Measurements from ENCODE around the gene SCAPER. TPM values are rescaled to one million over a fixed set of nuclear protein-coding genes. Genes with fewer than 3 reads are reported as not detected.
"Not testable (repeated sequence)": the region's sequence is repeated elsewhere in the genome, so short reads cannot be mapped to it uniquely, and the experiment has no call there.

The SCAPER gene
- polyA plus RNA-seq, 1 donor from 2014 or later, result 77.1 TPM

GRCh38 chr15:76861815-76862397, 43.2 kb downstream of the SCAPER start:
- no peak overlapping the region for H3K27ac ChIP-seq (ENCODE audit: low read length)
- no peak overlapping the region for H3K4me3 ChIP-seq (ENCODE audit: low read length)
- H2AFZ ChIP-seq (ENCODE audit: low read depth, low read length), result no peak overlapping the region
- H3K9ac ChIP-seq (ENCODE audit: low read length), result no peak overlapping the region
- no peaks in the 10 kb centered on the region for H3F3A ChIP-seq (ENCODE audit: insufficient read depth, low read length, poor library complexity, severe bottlenecking)
- H3K79me2 ChIP-seq (replicated peaks; ENCODE audit: insufficient read depth, low read length), result no peaks in the 10 kb centered on the region
- H3K9me2 ChIP-seq (ENCODE audit: insufficient read depth, low read length), result no peaks in the 10 kb centered on the region
- no peaks in the 10 kb centered on the region for H4K20me1 ChIP-seq (ENCODE audit: insufficient read depth)
- H3K4me2 ChIP-seq (ENCODE audit: low read length), result no peak overlapping the region
- no peaks in the 10 kb centered on the region for H3K27me3 ChIP-seq (ENCODE audit: insufficient read depth, low read depth, low read length)
- TF ChIP-seq POLR2AphosphoS5 (IDR thresholded peaks at IDR 0.05), result no peak
- TF ChIP-seq TAF1 (IDR thresholded peaks at IDR 0.05; ENCODE audit: low read depth), result no peak
- TF ChIP-seq RAD21 (conservative IDR thresholded peaks at IDR 0.05), result no peak
- no peak for TF ChIP-seq EP300 (conservative IDR thresholded peaks at IDR 0.05; ENCODE audit: poor library complexity, severe bottlenecking)
- no peaks in the 10 kb centered on the region for H3K9me3 ChIP-seq (ENCODE audit: low read length)
- H3K36me3 ChIP-seq (ENCODE audit: insufficient read depth, low read length), result no peaks in the 10 kb centered on the region

- Histone ChIP-seq H3K27me3 (ENCODE audit: insufficient read depth, low read depth, low read length) (no peaks in the 10 kb centered on the region), H3K9ac (ENCODE audit: low read length) (no peak overlapping the region), H3K27ac (ENCODE audit: low read length) (no peak overlapping the region), H3F3A (ENCODE audit: insufficient read depth, low read length, poor library complexity, severe bottlenecking) (no peaks in the 10 kb centered on the region), H3K9me3 (ENCODE audit: low read length) (peaks cover 2% of the 10 kb centered on the region), H3K4me3 (ENCODE audit: low read length) (no peak overlapping the region), H4K20me1 (ENCODE audit: insufficient read depth) (no peaks in the 10 kb centered on the region), H3K9me2 (ENCODE audit: insufficient read depth, low read length) (no peaks in the 10 kb centered on the region), H3K79me2 (replicated peaks; ENCODE audit: insufficient read depth, low read length) (no peaks in the 10 kb centered on the region), H3K4me2 (ENCODE audit: low read length) (no peak overlapping the region), H3K36me3 (ENCODE audit: insufficient read depth, low read length) (no peaks in the 10 kb centered on the region), H2AFZ (ENCODE audit: low read depth, low read length) (no peak overlapping the region)
- TF ChIP-seq MXI1 (conservative IDR thresholded peaks at IDR 0.05; ENCODE audit: poor library complexity, severe bottlenecking), result no peak
- TF ChIP-seq POLR2AphosphoS5 (IDR thresholded peaks at IDR 0.05), result no peak
- TF ChIP-seq TAF1 (IDR thresholded peaks at IDR 0.05; ENCODE audit: low read depth), result no peak
- TF ChIP-seq EZH2 (IDR thresholded peaks at IDR 0.05; ENCODE audit: borderline replicate concordance, insufficient read depth, low read length, poor library complexity, severe bottlenecking), result no peak
- TF ChIP-seq RAD21 (conservative IDR thresholded peaks at IDR 0.05), result no peak
- no peak for TF ChIP-seq EP300 (conservative IDR thresholded peaks at IDR 0.05; ENCODE audit: poor library complexity, severe bottlenecking)
- no peak for TF ChIP-seq REST (IDR thresholded peaks at IDR 0.05; ENCODE audit: borderline replicate concordance)
- TF ChIP-seq SMC3 (conservative IDR thresholded peaks at IDR 0.05; ENCODE audit: poor library complexity), result no peak
- TF ChIP-seq CTCF (IDR thresholded peaks at IDR 0.05; ENCODE audit: poor library complexity, severe bottlenecking), result no peak
Measured at GRCh38 chr15:76860201-76860600, 44.9 kb downstream of the SCAPER start.

- H3K27ac ChIP-seq (ENCODE audit: low read length); H4K20me1 ChIP-seq (ENCODE audit: insufficient read depth); H2AFZ ChIP-seq (ENCODE audit: low read depth, low read length); H3K9ac ChIP-seq (ENCODE audit: low read length); H3K4me2 ChIP-seq (ENCODE audit: low read length); H3K27me3 ChIP-seq (ENCODE audit: insufficient read depth, low read depth, low read length); H3K4me3 ChIP-seq (ENCODE audit: low read length); H3K9me2 ChIP-seq (ENCODE audit: insufficient read depth, low read length); H3K79me2 ChIP-seq (replicated peaks; ENCODE audit: insufficient read depth, low read length); H3F3A ChIP-seq (ENCODE audit: insufficient read depth, low read length, poor library complexity, severe bottlenecking): not testable (repeated sequence)
- Histone ChIP-seq H3K36me3 (ENCODE audit: insufficient read depth, low read length) (peaks cover 12% of the 10 kb centered on the region), H3K9me3 (ENCODE audit: low read length) (peaks cover 14% of the 10 kb centered on the region)
Measured at GRCh38 chr15:76850367-76850766, 54.8 kb downstream of the SCAPER start.
